Measurements from ENCODE around the gene SMO.
A peak's percentile ranks its signal among the peaks of the same experiment; 100 is the strongest.

SMO gene

GRCh38 chr7:129224251-129225205 lies 36.1 kb downstream of the SMO start, which contains the start of gene AHCYL2:
AHCYL2 (plus strand) TSS chr7:129225030.
- peak; percentile 97 to 99 for DNase-seq (ENCODE audit: low spot score in 2 of 2)
- H3K9me3 ChIP-seq, result no peaks in the 10 kb centered on the region
- H3K36me3 ChIP-seq (replicated peaks), result no peaks in the 10 kb centered on the region; the same call in 1 of the 2 replicates
- peaks cover 8% of the 10 kb centered on the region for H3K4me1 ChIP-seq
- H3K4me3 ChIP-seq, result peak within 1 kb of the TSS; percentile 67
- no peaks in the 10 kb centered on the region for H3K27me3 ChIP-seq (ENCODE audit: low read depth)
- in situ Hi-C loops (cut with MboI; ENCODE audit: low sequenced_read_pairs), result loop anchor here (5.0 kb wide), 2 partner anchors 43 to 73 kb away; no protein-coding TSS in a partner anchor

GRCh38 chr7:129225206-129225930 lies 36.9 kb downstream of the SMO start:
- in situ Hi-C loops (cut with MboI; ENCODE audit: low sequenced_read_pairs), result no loop called here
- no peaks in the 10 kb centered on the region for H3K9me3 ChIP-seq
- H3K4me1 ChIP-seq, result peaks cover 8% of the 10 kb centered on the region
- H3K4me3 ChIP-seq, result peak overlapping the region; percentile 67
- H3K27me3 ChIP-seq (ENCODE audit: low read depth), result no peaks in the 10 kb centered on the region
- H3K36me3 ChIP-seq (replicated peaks), result no peaks in the 10 kb centered on the region; the same call in 1 of the 2 replicates
- peak; percentile 46 to 70 for DNase-seq (ENCODE audit: low spot score in 2 of 2)

- peak in 1 of 2 experiments; percentile 36 for DNase-seq (ENCODE audit: low spot score in 2 of 2)
- peaks cover 8% of the 10 kb centered on the region for H3K4me1 ChIP-seq
- in situ Hi-C loops (cut with MboI; ENCODE audit: low sequenced_read_pairs), result no loop called here
Observed at GRCh38 chr7:129225931-129226572, 37.6 kb downstream of the SMO start.

GRCh38 chr7:129227646-129228578 lies 39.5 kb downstream of the SMO start:
- DNase-seq (ENCODE audit: low spot score in 2 of 2), result no peak
- Histone ChIP-seq H3K9me3 (no peaks in the 10 kb centered on the region), H3K36me3 (replicated peaks) (no peaks in the 10 kb centered on the region; the same call in 1 of the 2 replicates), H3K27me3 (ENCODE audit: low read depth) (no peaks in the 10 kb centered on the region), H3K4me1 (peaks cover 8% of the 10 kb centered on the region), H3K4me3 (no peak overlapping the region)
- in situ Hi-C loops (cut with MboI; ENCODE audit: low sequenced_read_pairs), result no loop called here

More at GRCh38 chr7:129225931-129226572, 37.6 kb downstream of the SMO start:
- Histone ChIP-seq H3K27me3 (ENCODE audit: low read depth) (no peaks in the 10 kb centered on the region), H3K9me3 (no peaks in the 10 kb centered on the region), H3K36me3 (replicated peaks) (no peaks in the 10 kb centered on the region; the same call in 1 of the 2 replicates), H3K4me3 (peak overlapping the region; percentile 67)

- in situ Hi-C loops (cut with MboI; ENCODE audit: low sequenced_read_pairs), result no loop called here
- Histone ChIP-seq H3K27me3 (ENCODE audit: low read depth) (no peaks in the 10 kb centered on the region), H3K4me1 (peaks cover 8% of the 10 kb centered on the region), H3K36me3 (replicated peaks) (no peaks in the 10 kb centered on the region; the same call in 1 of the 2 replicates), H3K4me3 (no peak overlapping the region), H3K9me3 (no peaks in the 10 kb centered on the region)
- no peak for DNase-seq (ENCODE audit: low spot score in 2 of 2)
Observed at GRCh38 chr7:129228633-129229032, 40.2 kb downstream of the SMO start.

GRCh38 chr7:129231666-129232065 lies 43.2 kb downstream of the SMO start:
- H3K4me1 ChIP-seq, result peaks cover 7% of the 10 kb centered on the region
- no peak for DNase-seq (ENCODE audit: low spot score in 2 of 2)

GRCh38 chr7:129238546-129238945 lies 50.1 kb downstream of the SMO start:
- Histone ChIP-seq H3K4me1 (peaks cover 4% of the 10 kb centered on the region; the same call in 1 of the 2 replicates), H3K4me3 (no peak overlapping the region), H3K27me3 (ENCODE audit: low read depth) (no peaks in the 10 kb centered on the region), H3K36me3 (replicated peaks) (no peaks in the 10 kb centered on the region), H3K9me3 (no peaks in the 10 kb centered on the region)
- in situ Hi-C loops (cut with MboI; ENCODE audit: low sequenced_read_pairs), result no loop called here
- DNase-seq (ENCODE audit: low spot score in 2 of 2), result no peak

More at GRCh38 chr7:129231666-129232065, 43.2 kb downstream of the SMO start:
- Histone ChIP-seq H3K27me3 (ENCODE audit: low read depth) (no peaks in the 10 kb centered on the region), H3K36me3 (replicated peaks) (no peaks in the 10 kb centered on the region), H3K4me3 (no peak overlapping the region), H3K9me3 (no peaks in the 10 kb centered on the region)
- in situ Hi-C loops (cut with MboI; ENCODE audit: low sequenced_read_pairs), result no loop called here

GRCh38 chr7:129240119-129240820 lies 51.8 kb downstream of the SMO start:
- DNase-seq (ENCODE audit: low spot score in 2 of 2), result no peak
- H3K27me3 ChIP-seq (ENCODE audit: low read depth), result no peaks in the 10 kb centered on the region
- H3K9me3 ChIP-seq, result no peaks in the 10 kb centered on the region
- H3K36me3 ChIP-seq (replicated peaks), result no peaks in the 10 kb centered on the region
- in situ Hi-C loops (cut with MboI; ENCODE audit: low sequenced_read_pairs), result no loop called here
- no peak overlapping the region for H3K4me3 ChIP-seq
- peaks cover 4% of the 10 kb centered on the region; the same call in 1 of the 2 replicates for H3K4me1 ChIP-seq

GRCh38 chr7:129244220-129244619 lies 55.8 kb downstream of the SMO start:
- DNase-seq (ENCODE audit: low spot score in 2 of 2), result no peak
- no peaks in the 10 kb centered on the region for H3K27me3 ChIP-seq (ENCODE audit: low read depth)
- H3K4me3 ChIP-seq, result no peak overlapping the region
- no peaks in the 10 kb centered on the region for H3K36me3 ChIP-seq (replicated peaks)
- H3K4me1 ChIP-seq, result peaks cover 5% of the 10 kb centered on the region
- H3K9me3 ChIP-seq, result no peaks in the 10 kb centered on the region
- in situ Hi-C loops (cut with MboI; ENCODE audit: low sequenced_read_pairs), result no loop called here

GRCh38 chr7:129245533-129245932 lies 57.1 kb downstream of the SMO start:
- H3K9me3 ChIP-seq, result peaks cover 2% of the 10 kb centered on the region; the same call in 1 of the 2 replicates
- no peak for DNase-seq (ENCODE audit: low spot score in 2 of 2)
- in situ Hi-C loops (cut with MboI; ENCODE audit: low sequenced_read_pairs), result no loop called here

GRCh38 chr7:129247087-129247486 lies 58.7 kb downstream of the SMO start:
- H3K4me3 ChIP-seq, result no peak overlapping the region
- in situ Hi-C loops (cut with MboI; ENCODE audit: low sequenced_read_pairs), result no loop called here
- H3K27me3 ChIP-seq (ENCODE audit: low read depth), result no peaks in the 10 kb centered on the region
- no peak for DNase-seq (ENCODE audit: low spot score in 2 of 2)
- peaks cover 5% of the 10 kb centered on the region for H3K4me1 ChIP-seq
- peaks cover 2% of the 10 kb centered on the region; the same call in 1 of the 2 replicates for H3K9me3 ChIP-seq
- no peaks in the 10 kb centered on the region for H3K36me3 ChIP-seq (replicated peaks)

More at GRCh38 chr7:129245533-129245932, 57.1 kb downstream of the SMO start:
- Histone ChIP-seq H3K4me1 (peaks cover 5% of the 10 kb centered on the region), H3K36me3 (replicated peaks) (no peaks in the 10 kb centered on the region), H3K27me3 (ENCODE audit: low read depth) (no peaks in the 10 kb centered on the region), H3K4me3 (no peak overlapping the region)

GRCh38 chr7:129252128-129252527 lies 63.7 kb downstream of the SMO start:
- Histone ChIP-seq H3K9me3 (peaks cover 2% of the 10 kb centered on the region; the same call in 1 of the 2 replicates), H3K36me3 (replicated peaks) (no peaks in the 10 kb centered on the region), H3K4me3 (no peak overlapping the region), H3K27me3 (ENCODE audit: low read depth) (no peaks in the 10 kb centered on the region), H3K4me1 (peaks cover 9% of the 10 kb centered on the region)
- DNase-seq (ENCODE audit: low spot score in 2 of 2), result no peak
- in situ Hi-C loops (cut with MboI; ENCODE audit: low sequenced_read_pairs), result no loop called here

Data from HAP-1 (cell line).